Vagina (tissue), 2 donors: ENCODE results near the gene DHRS2. TPM values are rescaled to one million over a fixed set of nuclear protein-coding genes. Genes with fewer than 3 reads are reported as not detected.

Source experiments
- DNase-seq, 2 donors: peaks; one replicate each; pipeline ENCODE4 v3.0.0-alpha.2; 2017; ENCODE audit errors: extremely low spot score in 2 of 2
- H3K27ac ChIP-seq: fragments of 200-600 bp; sonication (generic); one replicate; pipeline ENCODE4 v1.5.1; 2019
- H3K27me3 ChIP-seq: fragments of 200-600 bp; sonication (generic); one replicate; pipeline ENCODE4 v1.5.1; 2019
- H3K36me3 ChIP-seq, 2 donors: fragments of 200-600 bp; sonication (generic); one replicate each; pipeline ENCODE4 v1.5.1; 2017 to 2019
- H3K4me1 ChIP-seq: fragments of 200-600 bp; sonication (generic); one replicate; pipeline ENCODE4 v1.5.1; 2019
- H3K4me3 ChIP-seq, 2 donors: fragments of 200-600 bp; sonication (generic); 1 replicate in 1 of 2; 2 replicates in 1 of 2; pipeline ENCODE4 v1.5.1; 2016 to 2019
- H3K9me3 ChIP-seq: fragments of 200-600 bp; sonication (generic); one replicate; pipeline ENCODE4 v1.5.1; 2019
- CTCF ChIP-seq, 3 experiments: fragments of 450-650 bp in 2 of 3; fragments of 200-600 bp in 1 of 3; sonication (generic) in 1 of 3; IDR thresholded peaks; one replicate each; pipeline ENCODE4 v1.5.1; 2017 to 2019; ENCODE audit warnings: antibody characterized with exemption in 3 of 3, mild to moderate bottlenecking in 2 of 3, moderate library complexity in 2 of 3
- POLR2A ChIP-seq, 2 donors: fragments of 450-650 bp; IDR thresholded peaks; one replicate each; pipeline ENCODE4 v1.6.1; 2017; ENCODE audit warnings: antibody characterized with exemption in 2 of 2, mild to moderate bottlenecking in 2 of 2, moderate library complexity in 2 of 2
- POLR2AphosphoS5 ChIP-seq, 2 donors: sonication (generic); formaldehyde crosslinking; IDR thresholded peaks; one replicate each; pipeline ENCODE4 v1.9.0; 2017; ENCODE audit warnings: antibody characterized with exemption in 2 of 2, mild to moderate bottlenecking in 2 of 2, low read depth in 1 of 2; ENCODE audit not compliant: insufficient read depth in 1 of 2
- intact Hi-C: fragments of 100-400 bp; cut with DNase I; formaldehyde crosslinking; loops from one replicate; pipeline ENCODE4 v1.15.1; 2023
- total RNA-seq: library from RNA; depleted of rRNA; stranded (reverse); fragments of >200 nt; gene quantifications from one replicate; pipeline ENCODE4 v1.2.3, GENCODE V29; 2016

The DHRS2 gene
- total RNA-seq, 1 donor from 2014 or later = 0.25 TPM

GRCh38 chr14:23603103-23603502, 33.1 kb upstream of the DHRS2 start:
- Histone ChIP-seq H3K36me3 (no peaks in the 10 kb centered on the region), H3K9me3 (no peaks in the 10 kb centered on the region), H3K4me3 (no peak overlapping the region), H3K27me3 (no peaks in the 10 kb centered on the region), H3K4me1 (no peaks in the 10 kb centered on the region), H3K27ac (no peak overlapping the region)
- DNase-seq = no peak
- TF ChIP-seq CTCF (IDR thresholded peaks at IDR 0.05) = no peak
- TF ChIP-seq POLR2A (IDR thresholded peaks at IDR 0.05) = no peak
- no peak for TF ChIP-seq POLR2AphosphoS5 (IDR thresholded peaks at IDR 0.05; ENCODE audit: insufficient read depth in 1 of 2, low read depth in 1 of 2)
- intact Hi-C loops = no loop called here

- no peaks in the 10 kb centered on the region for H3K27me3 ChIP-seq
- intact Hi-C loops = no loop called here
Observed at GRCh38 chr14:23604148-23604547, 32.0 kb upstream of the DHRS2 start.

GRCh38 chr14:23604675-23605170, 31.4 kb upstream of the DHRS2 start:
- Histone ChIP-seq H3K27ac (no peak overlapping the region), H3K36me3 (no peaks in the 10 kb centered on the region), H3K4me3 (no peak overlapping the region), H3K9me3 (no peaks in the 10 kb centered on the region), H3K4me1 (no peaks in the 10 kb centered on the region), H3K27me3 (no peaks in the 10 kb centered on the region)
- intact Hi-C loops = no loop called here
- no peak for DNase-seq
- no peak for TF ChIP-seq CTCF (IDR thresholded peaks at IDR 0.05)
- no peak for TF ChIP-seq POLR2AphosphoS5 (IDR thresholded peaks at IDR 0.05; ENCODE audit: insufficient read depth in 1 of 2, low read depth in 1 of 2)
- no peak for TF ChIP-seq POLR2A (IDR thresholded peaks at IDR 0.05)

More at GRCh38 chr14:23604148-23604547, 32.0 kb upstream of the DHRS2 start:
- TF ChIP-seq CTCF (IDR thresholded peaks at IDR 0.05) (no peak), POLR2A (IDR thresholded peaks at IDR 0.05) (no peak), POLR2AphosphoS5 (IDR thresholded peaks at IDR 0.05; ENCODE audit: insufficient read depth in 1 of 2, low read depth in 1 of 2) (no peak)
- H3K4me3 ChIP-seq = no peak overlapping the region
- no peak overlapping the region for H3K27ac ChIP-seq
- DNase-seq = no peak
- H3K4me1 ChIP-seq = no peaks in the 10 kb centered on the region
- H3K9me3 ChIP-seq = no peaks in the 10 kb centered on the region
- H3K36me3 ChIP-seq = no peaks in the 10 kb centered on the region

GRCh38 chr14:23605931-23606585, 30.1 kb upstream of the DHRS2 start:
- Histone ChIP-seq H3K9me3 (no peaks in the 10 kb centered on the region), H3K36me3 (no peaks in the 10 kb centered on the region), H3K27ac (no peak overlapping the region), H3K4me1 (no peaks in the 10 kb centered on the region), H3K27me3 (no peaks in the 10 kb centered on the region), H3K4me3 (no peak overlapping the region)
- DNase-seq = no peak
- TF ChIP-seq CTCF (IDR thresholded peaks at IDR 0.05) (no peak), POLR2AphosphoS5 (IDR thresholded peaks at IDR 0.05; ENCODE audit: insufficient read depth in 1 of 2, low read depth in 1 of 2) (no peak), POLR2A (IDR thresholded peaks at IDR 0.05) (no peak)
- intact Hi-C loops = no loop called here

- H3K27ac ChIP-seq = no peak overlapping the region
- TF ChIP-seq POLR2A (IDR thresholded peaks at IDR 0.05) = no peak
- TF ChIP-seq CTCF (IDR thresholded peaks at IDR 0.05) = no peak
- TF ChIP-seq POLR2AphosphoS5 (IDR thresholded peaks at IDR 0.05; ENCODE audit: insufficient read depth in 1 of 2, low read depth in 1 of 2) = no peak
- H3K4me1 ChIP-seq = no peaks in the 10 kb centered on the region
- no peaks in the 10 kb centered on the region for H3K36me3 ChIP-seq
- no peak overlapping the region for H3K4me3 ChIP-seq
- no peak for DNase-seq
- intact Hi-C loops = no loop called here
- H3K27me3 ChIP-seq = no peaks in the 10 kb centered on the region
- H3K9me3 ChIP-seq = no peaks in the 10 kb centered on the region
Observed at GRCh38 chr14:23608454-23608853, 27.7 kb upstream of the DHRS2 start.
